ENCODE results near the gene BRD3OS.

Gene BRD3OS

DNA sequence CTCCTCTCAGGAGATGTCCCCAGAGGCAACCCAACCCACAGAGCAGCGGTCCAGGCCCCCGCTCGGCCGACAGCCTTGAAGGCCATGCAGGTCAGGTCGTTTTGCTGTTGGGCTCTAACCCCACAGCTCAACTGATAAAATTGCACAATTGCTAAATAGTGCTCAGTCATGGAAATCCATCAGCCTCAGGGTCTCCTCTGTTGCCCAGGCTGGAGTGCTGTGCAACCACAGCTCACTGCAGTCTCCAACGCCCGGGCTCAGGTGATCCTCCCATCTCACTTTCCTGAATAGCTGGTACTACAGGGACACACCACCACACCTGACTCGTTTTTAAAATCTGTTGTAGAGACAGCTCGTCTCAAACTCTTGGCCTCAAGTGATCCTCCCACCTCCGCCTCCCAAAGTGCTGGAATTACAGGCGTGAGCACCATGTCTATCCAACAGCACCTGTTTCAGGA lies 18.3 kb downstream of the BRD3OS start:
- Histone ChIP-seq H3K9ac (ENCODE audit: low read depth, low read length) (no peak overlapping the region), H3K9me3 (ENCODE audit: control insufficient read depth, insufficient read depth, low read length) (no peaks in the 10 kb centered on the region), H3K36me3 (ENCODE audit: insufficient read depth, low read length) (peaks cover 9% of the 10 kb centered on the region), H3K4me1 (ENCODE audit: insufficient read depth, low read length) (no peaks in the 10 kb centered on the region)

DNA sequence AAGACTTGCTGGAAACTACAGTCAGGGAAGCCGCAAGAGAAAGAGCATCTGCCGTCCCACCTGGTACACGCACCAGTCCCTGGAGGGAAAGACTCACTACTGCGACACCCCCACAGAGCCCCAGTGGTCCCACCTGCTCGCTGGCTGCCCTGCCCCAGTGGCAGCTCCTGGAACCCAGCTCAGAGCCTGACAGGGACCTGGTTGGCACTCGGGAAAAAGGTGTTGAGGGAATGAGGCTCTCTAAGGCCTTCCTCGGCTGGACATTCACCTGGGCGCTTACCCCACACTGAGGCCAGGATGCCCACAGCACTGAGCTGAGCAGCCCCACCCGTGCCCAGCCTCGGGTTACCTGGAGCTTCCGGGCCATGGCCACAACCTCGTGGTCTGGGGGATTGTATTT lies 19.7 kb downstream of the BRD3OS start:
- Histone ChIP-seq H3K4me1 (ENCODE audit: insufficient read depth, low read length) (no peaks in the 10 kb centered on the region), H3K9ac (ENCODE audit: low read depth, low read length) (no peak overlapping the region), H3K9me3 (ENCODE audit: control insufficient read depth, insufficient read depth, low read length) (no peaks in the 10 kb centered on the region), H3K36me3 (ENCODE audit: insufficient read depth, low read length) (peaks cover 2% of the 10 kb centered on the region; the same call in 1 of the 2 replicates)

DNA sequence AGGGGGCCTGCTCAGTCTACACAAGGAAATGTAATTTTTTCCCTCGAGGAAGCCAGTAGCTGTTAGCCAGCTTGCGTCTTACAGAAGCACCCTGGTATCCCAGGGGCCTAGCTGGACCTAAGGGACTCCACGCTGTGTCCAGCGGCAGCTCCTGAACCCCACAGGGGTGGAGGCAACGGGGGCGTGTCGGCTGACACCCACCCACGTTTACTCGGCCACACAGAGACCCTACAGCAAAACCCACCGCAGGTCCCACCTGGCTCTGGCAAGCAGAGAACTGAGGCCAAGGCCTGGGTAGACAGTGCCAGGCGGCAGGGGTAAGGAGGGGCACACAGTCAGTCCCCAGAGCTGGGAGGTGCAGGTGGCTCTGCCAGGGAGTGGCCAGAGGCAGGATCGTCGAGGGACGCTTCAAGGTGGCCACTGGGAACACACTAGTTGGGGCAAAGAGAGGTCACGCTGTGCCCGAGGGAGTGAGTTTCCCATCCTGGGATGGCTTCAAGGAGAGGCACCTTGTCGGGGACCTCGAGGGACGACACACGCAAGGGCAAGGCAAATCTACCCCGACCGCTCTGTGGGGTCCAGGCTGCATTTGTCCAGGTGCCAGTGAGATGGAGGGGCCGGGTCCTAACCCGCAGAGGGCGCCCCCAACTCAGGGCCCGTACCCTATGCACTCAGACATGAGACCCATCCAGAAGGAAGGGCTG lies 20.7 kb downstream of the BRD3OS start:
- Histone ChIP-seq H3K36me3 (ENCODE audit: insufficient read depth, low read length) (peaks cover 2% of the 10 kb centered on the region; the same call in 1 of the 2 replicates), H3K9ac (ENCODE audit: low read depth, low read length) (no peak overlapping the region), H3K9me3 (ENCODE audit: control insufficient read depth, insufficient read depth, low read length) (no peaks in the 10 kb centered on the region), H3K4me1 (ENCODE audit: insufficient read depth, low read length) (no peaks in the 10 kb centered on the region)

DNA sequence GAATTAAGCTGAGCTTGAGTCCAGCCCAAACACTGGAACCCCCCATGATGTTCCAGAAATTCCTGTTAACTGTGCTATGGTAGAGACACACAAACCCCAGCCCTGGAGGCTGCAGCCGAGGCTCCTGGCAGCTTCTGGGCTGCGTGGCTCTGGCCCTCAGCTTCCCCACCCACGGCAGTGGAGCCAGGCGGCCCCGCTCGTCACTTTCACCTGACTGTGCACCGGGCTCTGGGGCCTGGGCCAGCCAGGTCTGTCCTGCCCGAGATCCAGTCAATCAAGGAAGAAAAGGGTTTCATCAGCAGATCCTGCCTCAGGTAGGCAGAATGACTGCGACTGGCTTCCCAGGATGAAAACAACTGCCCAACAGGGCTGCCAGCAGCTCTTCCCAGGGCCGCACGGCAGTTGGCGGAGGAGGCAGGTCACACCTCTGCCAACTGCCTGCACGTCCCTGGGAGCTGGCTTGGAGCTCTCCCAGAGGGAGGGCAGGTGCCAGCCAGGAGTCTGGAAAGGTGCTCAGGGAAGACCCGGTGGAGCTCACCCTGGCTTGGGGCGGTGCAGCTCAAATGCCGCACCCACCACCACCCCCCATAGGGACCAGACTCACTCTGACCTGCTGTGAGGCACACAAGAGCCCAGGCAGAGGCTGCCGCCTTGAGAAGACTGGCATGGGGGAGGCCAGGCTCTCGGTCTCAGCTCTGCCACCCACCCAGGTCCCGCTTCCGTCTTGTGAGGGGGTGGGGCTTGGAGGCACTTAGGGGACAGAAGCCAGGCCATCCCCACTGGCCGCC lies 21.8 kb downstream of the BRD3OS start:
- Histone ChIP-seq H3K9me3 (ENCODE audit: control insufficient read depth, insufficient read depth, low read length) (no peaks in the 10 kb centered on the region), H3K36me3 (ENCODE audit: insufficient read depth, low read length) (peaks cover 2% of the 10 kb centered on the region), H3K4me1 (ENCODE audit: insufficient read depth, low read length) (no peaks in the 10 kb centered on the region), H3K9ac (ENCODE audit: low read depth, low read length) (no peak overlapping the region)

DNA sequence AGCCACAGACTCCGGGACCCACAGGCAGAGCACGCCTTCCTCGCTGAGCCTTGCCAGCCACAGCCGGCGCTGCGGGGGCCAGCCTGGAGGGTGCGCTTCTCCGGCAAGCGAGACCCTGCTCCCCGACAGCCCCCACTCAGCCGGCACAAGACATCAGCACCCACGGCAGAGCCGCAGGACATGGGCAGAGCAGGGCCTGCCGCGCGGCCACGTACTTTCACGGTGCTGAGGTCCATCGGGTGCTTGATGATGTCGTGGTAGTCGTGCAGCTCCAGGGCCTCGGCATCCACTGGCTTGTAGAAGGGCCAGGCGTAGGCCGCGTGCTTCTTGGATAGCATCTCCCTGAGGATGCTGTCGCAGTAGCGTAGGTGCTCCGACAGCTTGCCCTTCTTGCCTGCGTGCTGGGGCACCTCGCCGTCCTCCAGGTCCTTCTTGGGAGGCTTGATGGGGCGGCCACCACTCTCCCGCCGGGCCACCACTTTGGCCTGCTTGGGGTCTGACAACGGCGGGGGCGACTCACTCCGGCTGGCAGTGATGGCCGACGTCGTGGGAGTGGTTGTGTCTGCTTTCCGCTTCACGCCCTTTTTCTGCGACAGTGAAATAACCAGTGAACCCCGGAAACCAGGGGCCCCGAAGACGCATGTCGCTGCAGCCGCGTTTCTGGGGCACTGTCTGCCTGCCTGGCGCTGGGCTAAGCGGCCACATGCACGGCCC lies 22.7 kb downstream of the BRD3OS start:
- H3K9me3 ChIP-seq (ENCODE audit: control insufficient read depth, insufficient read depth, low read length): no peaks in the 10 kb centered on the region
- H3K9ac ChIP-seq (ENCODE audit: low read depth, low read length): no peak overlapping the region
- no peaks in the 10 kb centered on the region for H3K4me1 ChIP-seq (ENCODE audit: insufficient read depth, low read length)
- peaks cover 11% of the 10 kb centered on the region for H3K36me3 ChIP-seq (ENCODE audit: insufficient read depth, low read length)

DNA sequence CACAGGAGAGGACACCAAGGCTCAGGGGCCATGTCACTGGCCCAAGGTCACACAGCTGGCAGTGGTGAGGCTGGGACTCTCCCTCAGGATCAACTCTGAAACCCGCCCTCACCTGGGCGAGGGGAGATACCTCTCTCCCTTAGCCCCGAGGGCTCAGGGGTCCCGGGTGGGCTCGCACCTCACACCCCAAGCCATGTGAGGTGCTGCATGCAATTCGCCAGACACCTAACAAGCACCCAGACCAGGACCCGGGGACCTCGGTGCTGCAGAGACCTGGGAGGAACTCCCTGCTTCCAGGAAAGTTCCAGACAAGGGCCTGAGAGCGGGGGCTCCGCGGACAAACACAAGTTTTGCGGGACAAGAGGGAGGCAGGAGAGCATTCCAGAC lies 23.3 kb downstream of the BRD3OS start:
- Histone ChIP-seq H3K4me1 (ENCODE audit: insufficient read depth, low read length) (no peaks in the 10 kb centered on the region), H3K9me3 (ENCODE audit: control insufficient read depth, insufficient read depth, low read length) (no peaks in the 10 kb centered on the region), H3K9ac (ENCODE audit: low read depth, low read length) (no peak overlapping the region), H3K36me3 (ENCODE audit: insufficient read depth, low read length) (peaks cover 13% of the 10 kb centered on the region)

DNA sequence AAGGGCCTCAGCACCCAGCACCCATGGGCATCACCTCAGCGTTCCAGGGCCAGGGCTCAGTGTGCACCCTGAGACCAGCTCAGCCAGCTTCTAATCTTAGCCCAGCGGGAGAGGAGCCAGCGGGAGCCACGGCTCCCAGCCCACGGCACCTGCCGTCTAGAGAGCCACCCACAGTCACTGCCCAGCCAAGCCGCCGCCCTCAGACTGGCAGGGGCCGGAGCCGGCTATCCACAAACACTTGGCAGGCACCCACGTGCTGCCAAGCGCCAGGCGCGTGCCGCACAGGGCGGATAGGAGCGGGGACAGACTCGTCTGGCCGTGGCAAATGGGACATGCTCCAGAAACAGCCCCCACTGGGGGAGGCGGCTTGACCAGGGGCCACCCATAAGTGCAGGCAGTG lies 24.0 kb downstream of the BRD3OS start:
- Histone ChIP-seq H3K36me3 (ENCODE audit: insufficient read depth, low read length) (peaks cover 10% of the 10 kb centered on the region), H3K9ac (ENCODE audit: low read depth, low read length) (no peak overlapping the region), H3K4me1 (ENCODE audit: insufficient read depth, low read length) (no peaks in the 10 kb centered on the region), H3K9me3 (ENCODE audit: control insufficient read depth, insufficient read depth, low read length) (no peaks in the 10 kb centered on the region)

DNA sequence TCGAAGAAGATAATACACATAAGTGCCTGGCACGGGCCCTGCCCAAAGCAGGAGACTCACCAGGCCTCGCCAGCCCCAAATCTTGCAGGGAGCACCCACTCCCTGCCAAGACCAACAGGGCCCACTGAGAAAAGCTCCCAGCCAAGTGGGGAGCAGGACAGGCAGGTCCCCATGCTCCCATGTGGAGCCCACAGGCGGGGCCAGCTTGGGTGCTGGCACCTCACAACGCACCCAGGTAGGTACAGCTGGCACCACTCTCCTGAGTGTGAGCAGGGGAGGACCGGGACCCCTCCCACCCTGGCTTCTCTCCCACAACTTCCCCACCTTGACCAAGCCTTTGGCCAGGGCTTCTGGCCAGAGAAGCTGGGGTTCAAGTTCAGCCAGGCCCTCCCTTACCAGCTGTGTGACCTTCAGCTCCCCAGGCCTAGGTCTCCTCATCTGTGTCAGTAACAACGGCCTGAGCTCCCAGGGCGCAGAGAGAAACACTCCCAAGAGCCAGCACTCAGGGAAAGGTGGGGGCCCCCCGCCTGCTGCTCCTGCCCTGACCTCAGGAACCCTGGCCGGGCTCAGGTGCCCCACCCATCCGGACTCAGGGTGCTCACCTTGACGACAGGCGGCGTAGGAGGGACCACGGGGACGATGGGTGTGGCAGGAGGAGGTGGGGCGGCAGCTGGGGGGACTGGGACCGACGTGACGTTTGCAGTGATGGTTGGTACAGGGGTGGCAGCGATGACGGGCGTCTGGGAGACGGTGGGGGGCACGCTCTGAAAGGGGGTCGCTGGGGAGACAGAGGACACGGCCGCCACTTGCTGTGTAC lies 24.7 kb downstream of the BRD3OS start:
- H3K9ac ChIP-seq (ENCODE audit: low read depth, low read length): no peak overlapping the region
- H3K4me1 ChIP-seq (ENCODE audit: insufficient read depth, low read length): no peaks in the 10 kb centered on the region
- peaks cover 10% of the 10 kb centered on the region for H3K36me3 ChIP-seq (ENCODE audit: insufficient read depth, low read length)
- no peaks in the 10 kb centered on the region for H3K9me3 ChIP-seq (ENCODE audit: control insufficient read depth, insufficient read depth, low read length)

DNA sequence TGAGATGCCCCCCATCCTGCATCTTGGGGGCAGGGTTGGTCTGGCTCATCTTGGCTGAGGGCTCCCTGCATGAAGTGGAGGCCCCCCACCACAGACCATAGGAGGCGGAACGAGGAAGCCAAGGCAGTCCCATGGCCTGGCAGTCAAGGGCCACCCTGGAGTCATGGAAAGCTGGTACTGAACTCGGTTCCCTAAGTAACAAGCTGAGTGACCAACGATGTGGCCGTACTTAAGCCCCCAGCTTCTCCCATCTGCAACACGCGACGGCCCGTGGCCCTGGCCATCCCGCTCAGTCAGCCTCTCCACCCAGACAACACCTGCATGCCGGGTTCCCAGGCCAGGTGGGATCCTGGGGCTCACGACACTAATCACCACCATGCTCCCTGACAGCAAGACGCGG lies 25.4 kb downstream of the BRD3OS start:
- no peak overlapping the region for H3K9ac ChIP-seq (ENCODE audit: low read depth, low read length)
- H3K4me1 ChIP-seq (ENCODE audit: insufficient read depth, low read length): no peaks in the 10 kb centered on the region; the same call in 1 of the 2 replicates
- H3K9me3 ChIP-seq (ENCODE audit: control insufficient read depth, insufficient read depth, low read length): no peaks in the 10 kb centered on the region
- peaks cover 10% of the 10 kb centered on the region for H3K36me3 ChIP-seq (ENCODE audit: insufficient read depth, low read length)

DNA sequence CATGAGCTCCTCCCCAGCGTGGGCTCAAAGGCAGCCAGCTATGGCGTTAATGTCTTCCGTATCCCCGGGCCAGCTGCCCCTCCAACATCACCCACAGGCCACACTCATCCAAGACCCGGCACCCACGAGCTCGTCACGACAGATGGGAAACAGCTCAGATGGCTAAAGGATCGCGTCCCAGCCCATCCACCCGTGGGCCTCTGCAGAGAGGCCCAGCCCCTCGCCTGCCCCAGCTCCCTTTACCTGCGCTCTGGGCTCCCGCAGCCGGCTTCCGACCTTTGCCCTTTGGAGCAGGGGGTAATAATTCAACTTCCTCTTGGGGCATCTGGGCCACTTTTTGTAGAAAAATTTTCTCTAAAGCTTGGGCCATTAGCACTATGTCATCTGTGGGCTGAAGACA lies 26.0 kb downstream of the BRD3OS start:
- no peaks in the 10 kb centered on the region; the same call in 1 of the 2 replicates for H3K4me1 ChIP-seq (ENCODE audit: insufficient read depth, low read length)
- no peaks in the 10 kb centered on the region for H3K9me3 ChIP-seq (ENCODE audit: control insufficient read depth, insufficient read depth, low read length)
- H3K9ac ChIP-seq (ENCODE audit: low read depth, low read length): no peak overlapping the region
- H3K36me3 ChIP-seq (ENCODE audit: insufficient read depth, low read length): peaks cover 10% of the 10 kb centered on the region

DNA sequence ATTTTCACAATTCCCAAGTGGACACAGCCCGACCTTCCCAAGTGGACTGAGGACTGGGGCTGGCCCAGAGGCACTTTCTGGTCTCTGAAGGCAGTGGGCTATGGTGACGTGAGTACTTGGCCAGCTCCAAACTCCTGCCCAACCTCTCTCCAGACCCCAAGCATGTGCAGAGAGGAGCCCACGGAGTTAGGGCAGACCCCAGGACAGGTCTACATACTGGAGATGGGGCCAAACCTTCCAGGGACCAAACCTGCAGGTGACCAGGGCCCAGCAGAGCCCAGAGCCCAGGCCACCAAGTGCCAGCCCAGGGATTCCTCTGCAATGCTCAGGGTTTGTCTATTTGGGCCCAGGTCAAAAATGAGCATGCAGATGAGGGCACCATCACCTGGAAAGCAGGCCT lies 27.2 kb downstream of the BRD3OS start:
- no peaks in the 10 kb centered on the region for H3K9me3 ChIP-seq (ENCODE audit: control insufficient read depth, insufficient read depth, low read length)
- H3K36me3 ChIP-seq (ENCODE audit: insufficient read depth, low read length): peaks cover 10% of the 10 kb centered on the region
- no peaks in the 10 kb centered on the region; the same call in 1 of the 2 replicates for H3K4me1 ChIP-seq (ENCODE audit: insufficient read depth, low read length)
- H3K9ac ChIP-seq (ENCODE audit: low read depth, low read length): no peak overlapping the region

DNA sequence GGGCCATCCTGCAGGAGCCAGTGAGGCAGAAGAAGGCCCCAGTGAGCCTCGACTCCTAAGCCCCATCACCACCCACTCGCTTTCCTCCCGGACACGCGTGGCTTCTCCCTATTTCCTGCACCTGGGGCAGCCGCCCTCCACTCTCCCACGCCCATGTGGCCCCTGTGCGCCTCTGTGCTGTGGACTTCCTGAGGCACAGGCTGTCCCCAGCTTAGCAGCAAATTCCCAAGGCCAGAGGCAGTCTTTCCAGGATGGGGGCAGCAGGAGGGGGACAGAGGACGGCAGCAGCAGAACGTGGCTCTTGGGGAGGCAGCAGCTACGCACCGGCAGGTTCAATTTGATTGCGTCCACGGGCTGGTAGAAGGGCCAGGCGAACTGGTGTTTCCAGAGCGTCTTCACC lies 27.7 kb downstream of the BRD3OS start:
- H3K9me3 ChIP-seq (ENCODE audit: control insufficient read depth, insufficient read depth, low read length): no peaks in the 10 kb centered on the region

DNA sequence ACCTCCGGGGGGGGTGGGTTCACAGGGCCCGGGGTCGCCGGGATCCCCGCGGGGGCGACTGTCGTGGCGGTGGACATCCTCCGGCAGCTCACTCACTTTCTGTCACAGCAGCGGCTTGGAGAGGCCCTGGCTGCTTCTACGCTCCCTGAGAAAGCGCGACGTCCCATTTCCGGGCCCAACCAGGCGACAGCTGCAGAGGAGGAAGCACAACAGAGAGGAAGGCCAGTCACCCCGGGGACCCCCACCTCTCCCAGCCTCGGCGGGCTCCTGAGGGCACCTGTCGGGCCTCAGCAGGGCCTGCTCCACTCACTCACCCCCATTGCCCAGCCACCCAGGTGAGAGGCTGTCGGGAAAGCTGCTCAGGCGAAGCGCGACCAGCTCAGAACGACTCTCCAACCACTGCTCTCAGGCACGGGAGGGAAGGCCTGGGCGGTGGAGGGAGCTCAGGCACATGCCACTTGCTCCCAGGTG lies 28.2 kb downstream of the BRD3OS start:
- no peaks in the 10 kb centered on the region for H3K9me3 ChIP-seq (ENCODE audit: control insufficient read depth, insufficient read depth, low read length)
- no peak overlapping the region for H3K9ac ChIP-seq (ENCODE audit: low read depth, low read length)
- no peaks in the 10 kb centered on the region; the same call in 1 of the 2 replicates for H3K4me1 ChIP-seq (ENCODE audit: insufficient read depth, low read length)
- H3K36me3 ChIP-seq (ENCODE audit: insufficient read depth, low read length): peaks cover 10% of the 10 kb centered on the region

More for the DNA sequence above, 27.7 kb downstream of the BRD3OS start:
- Histone ChIP-seq H3K36me3 (ENCODE audit: insufficient read depth, low read length) (peaks cover 10% of the 10 kb centered on the region), H3K4me1 (ENCODE audit: insufficient read depth, low read length) (no peaks in the 10 kb centered on the region; the same call in 1 of the 2 replicates), H3K9ac (ENCODE audit: low read depth, low read length) (no peak overlapping the region)

Measured in ES-I3 (cell line).